Endothelial cell (in vitro differentiated cells): Measurements from ENCODE around the gene ZNF8. TPM values are rescaled to one million over a fixed set of nuclear protein-coding genes. Genes with fewer than 3 reads are reported as not detected.
A peak's percentile ranks its signal among the peaks of the same experiment; 100 is the strongest.
"Not testable (repeated sequence)": the region's sequence is repeated elsewhere in the genome, so short reads cannot be mapped to it uniquely, and the experiment has no call there.

Source experiments
- DNase-seq: peaks from one replicate; pipeline ENCODE4 v3.0.0; 2021; ENCODE audit warnings: low spot score
- H3K27ac Mint-ChIP-seq: one replicate; pipeline ENCODE4 v1.8.0; 2021; ENCODE audit warnings: mixed read lengths, inconsistent platforms; ENCODE audit not compliant: unreplicated experiment
- H3K27me3 Mint-ChIP-seq: one replicate; pipeline ENCODE4 v1.8.0; 2021; ENCODE audit warnings: mild to moderate bottlenecking, moderate library complexity, mixed read lengths, inconsistent platforms; ENCODE audit not compliant: unreplicated experiment
- H3K36me3 Mint-ChIP-seq: one replicate; pipeline ENCODE4 v1.8.0; 2021; ENCODE audit warnings: mild to moderate bottlenecking, low read depth, mixed read lengths, inconsistent platforms; ENCODE audit not compliant: unreplicated experiment
- H3K4me1 Mint-ChIP-seq: one replicate; pipeline ENCODE4 v1.8.0; 2021; ENCODE audit warnings: mild to moderate bottlenecking, mixed read lengths, inconsistent platforms; ENCODE audit not compliant: unreplicated experiment
- H3K4me3 Mint-ChIP-seq: one replicate; pipeline ENCODE4 v1.8.0; 2021; ENCODE audit warnings: mild to moderate bottlenecking, mixed read lengths, inconsistent platforms; ENCODE audit not compliant: unreplicated experiment
- H3K9me3 Mint-ChIP-seq: one replicate; pipeline ENCODE4 v1.8.0; 2021; ENCODE audit warnings: mixed read lengths, inconsistent platforms; ENCODE audit not compliant: unreplicated experiment
- total RNA-seq: library from RNA; stranded (reverse); fragmentation: NEBNext Ultra II Directional; extraction: Animal tissue kit (Norgen Biotek cat#: 25700); gene quantifications from one replicate; pipeline ENCODE4 v1.2.1, GENCODE V29; 2021; ENCODE audit not compliant: unreplicated experiment
- TF ChIP-seq, protein P1 (sequence below): fragments of 200-600 bp; sonication (generic); IDR thresholded peaks from one replicate; pipeline ENCODE4 v1.5.0; 2021; ENCODE audit warnings: antibody characterized with exemption; ENCODE audit not compliant: unreplicated experiment

ZNF8 gene
- total RNA-seq, 1 donor from 2014 or later: 11.2 TPM

- no peak overlapping the region for H3K27ac Mint-ChIP-seq
- H3K9me3 Mint-ChIP-seq: peaks cover 43% of the 10 kb centered on the region
Observed at GRCh38 chr19:58252102-58252685, 26.6 kb upstream of the ZNF8 start.

DNA sequence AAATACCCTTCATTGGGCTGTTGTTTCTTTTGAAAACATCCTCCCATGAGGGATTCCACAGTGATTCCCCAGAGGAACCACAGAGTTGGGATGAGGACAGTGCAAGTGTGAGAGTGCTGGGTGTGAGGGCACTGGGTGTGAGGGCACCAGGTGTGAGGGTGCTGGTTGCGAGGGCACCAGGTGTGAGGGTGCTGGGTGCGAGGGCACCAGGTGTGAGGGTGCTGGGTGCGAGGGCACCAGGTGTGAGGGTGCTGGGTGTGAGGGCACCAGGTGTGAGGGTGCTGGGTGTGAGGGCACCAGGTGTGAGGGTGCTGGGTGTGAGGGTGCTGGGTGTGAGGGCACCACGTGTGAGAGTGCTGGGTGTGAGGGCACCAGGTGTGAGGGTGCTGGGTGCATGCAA, 20.5 kb upstream of the ZNF8 start:
- peaks cover 44% of the 10 kb centered on the region for H3K27me3 Mint-ChIP-seq
- not testable (repeated sequence) for H3K27ac Mint-ChIP-seq

More at GRCh38 chr19:58252102-58252685, 26.6 kb upstream of the ZNF8 start:
- DNase-seq: no peak
- Mint-ChIP-seq H3K4me3 (peak overlapping the region; percentile 78), H3K4me1 (no peaks in the 10 kb centered on the region), H3K27me3 (peaks cover 8% of the 10 kb centered on the region), H3K36me3 (peaks cover 97% of the 10 kb centered on the region)
- TF ChIP-seq, protein P1, sequence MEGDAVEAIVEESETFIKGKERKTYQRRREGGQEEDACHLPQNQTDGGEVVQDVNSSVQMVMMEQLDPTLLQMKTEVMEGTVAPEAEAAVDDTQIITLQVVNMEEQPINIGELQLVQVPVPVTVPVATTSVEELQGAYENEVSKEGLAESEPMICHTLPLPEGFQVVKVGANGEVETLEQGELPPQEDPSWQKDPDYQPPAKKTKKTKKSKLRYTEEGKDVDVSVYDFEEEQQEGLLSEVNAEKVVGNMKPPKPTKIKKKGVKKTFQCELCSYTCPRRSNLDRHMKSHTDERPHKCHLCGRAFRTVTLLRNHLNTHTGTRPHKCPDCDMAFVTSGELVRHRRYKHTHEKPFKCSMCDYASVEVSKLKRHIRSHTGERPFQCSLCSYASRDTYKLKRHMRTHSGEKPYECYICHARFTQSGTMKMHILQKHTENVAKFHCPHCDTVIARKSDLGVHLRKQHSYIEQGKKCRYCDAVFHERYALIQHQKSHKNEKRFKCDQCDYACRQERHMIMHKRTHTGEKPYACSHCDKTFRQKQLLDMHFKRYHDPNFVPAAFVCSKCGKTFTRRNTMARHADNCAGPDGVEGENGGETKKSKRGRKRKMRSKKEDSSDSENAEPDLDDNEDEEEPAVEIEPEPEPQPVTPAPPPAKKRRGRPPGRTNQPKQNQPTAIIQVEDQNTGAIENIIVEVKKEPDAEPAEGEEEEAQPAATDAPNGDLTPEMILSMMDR: no peak

DNA sequence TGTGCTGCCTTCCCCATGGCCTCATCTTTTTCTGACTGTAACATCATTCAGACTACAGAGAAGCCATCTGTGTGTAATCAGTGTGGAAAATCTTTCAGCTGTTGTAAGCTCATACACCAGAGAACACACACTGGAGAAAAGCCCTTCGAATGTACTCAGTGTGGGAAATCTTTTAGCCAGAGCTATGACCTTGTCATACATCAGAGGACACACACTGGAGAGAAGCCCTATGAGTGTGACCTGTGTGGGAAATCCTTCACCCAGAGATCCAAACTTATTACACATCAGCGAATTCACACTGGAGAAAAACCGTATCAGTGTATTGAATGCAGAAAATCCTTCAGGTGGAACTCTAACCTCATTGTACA, 17.2 kb upstream of the ZNF8 start:
- Mint-ChIP-seq H3K36me3 (peaks cover 91% of the 10 kb centered on the region), H3K4me1 (no peaks in the 10 kb centered on the region), H3K4me3 (peak overlapping the region; percentile 88), H3K27me3 (peaks cover 46% of the 10 kb centered on the region), H3K9me3 (peaks cover 80% of the 10 kb centered on the region), H3K27ac (no peak overlapping the region)
- no peak for DNase-seq
- TF ChIP-seq, protein P1: no peak

More for the DNA sequence above, 20.5 kb upstream of the ZNF8 start:
- DNase-seq, H3K4me1 Mint-ChIP-seq: not testable (repeated sequence)
- H3K36me3 Mint-ChIP-seq: peaks cover 99% of the 10 kb centered on the region
- peaks cover 85% of the 10 kb centered on the region for H3K9me3 Mint-ChIP-seq
- H3K4me3 Mint-ChIP-seq: peak overlapping the region; percentile 84

DNA sequence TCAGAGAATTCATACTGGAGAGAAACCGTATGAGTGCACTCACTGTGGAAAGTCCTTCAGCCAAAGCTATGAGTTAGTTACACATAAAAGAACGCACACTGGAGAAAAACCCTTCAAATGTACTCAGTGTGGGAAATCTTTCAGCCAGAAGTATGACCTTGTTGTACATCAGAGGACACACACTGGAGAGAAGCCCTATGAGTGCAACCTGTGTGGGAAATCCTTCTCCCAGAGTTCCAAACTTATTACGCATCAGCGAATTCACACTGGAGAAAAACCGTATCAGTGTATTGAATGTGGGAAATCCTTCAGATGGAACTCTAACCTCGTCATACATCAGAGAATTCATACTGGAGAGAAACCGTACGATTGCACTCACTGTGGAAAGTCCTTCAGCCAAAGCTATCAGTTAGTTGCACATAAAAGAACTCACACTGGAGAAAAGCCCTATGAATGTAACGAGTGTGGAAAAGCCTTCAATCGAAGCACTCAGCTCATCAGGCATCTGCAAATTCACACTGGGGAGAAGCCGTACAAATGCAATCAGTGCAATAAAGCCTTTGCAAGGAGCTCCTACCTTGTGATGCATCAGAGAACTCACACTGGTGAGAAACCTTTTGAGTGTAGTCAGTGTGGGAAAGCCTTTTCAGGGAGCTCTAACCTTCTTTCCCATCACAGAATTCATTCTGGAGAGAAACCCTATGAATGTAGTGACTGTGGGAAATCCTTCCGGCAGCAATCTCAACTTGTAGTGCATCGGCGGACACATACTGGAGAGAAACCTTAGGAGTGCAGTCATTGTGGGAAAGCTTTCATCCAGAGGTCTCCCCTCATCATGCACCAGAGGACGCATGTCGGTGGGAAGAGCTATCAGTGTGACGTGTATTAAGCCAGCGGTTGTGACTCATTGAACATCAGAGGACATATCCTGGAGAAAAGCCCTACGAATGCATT, 16.5 kb upstream of the ZNF8 start:
- H3K27me3 Mint-ChIP-seq: peaks cover 46% of the 10 kb centered on the region
- TF ChIP-seq, protein P1: no peak

DNA sequence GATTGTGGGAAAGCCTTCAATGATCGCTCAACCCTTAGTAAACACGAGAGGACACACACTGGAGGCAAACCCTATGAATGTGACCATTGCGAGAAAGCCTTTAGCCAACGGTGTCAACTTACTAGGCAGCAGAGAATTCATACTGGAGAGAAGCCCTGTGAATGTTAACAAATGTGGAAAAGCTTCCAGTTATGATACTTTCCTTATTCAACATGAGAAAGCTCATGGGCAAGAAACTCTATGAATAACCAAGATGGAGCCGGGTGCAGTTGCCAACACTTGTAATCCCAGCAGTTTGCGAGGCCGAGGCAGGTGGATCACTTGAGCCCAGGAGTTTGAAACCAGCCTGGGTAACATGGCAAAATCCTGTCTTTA, 15.8 kb upstream of the ZNF8 start:
- peaks cover 84% of the 10 kb centered on the region for H3K36me3 Mint-ChIP-seq
- no peak overlapping the region for H3K27ac Mint-ChIP-seq
- TF ChIP-seq, protein P1: no peak
- peaks cover 73% of the 10 kb centered on the region for H3K9me3 Mint-ChIP-seq
- no peaks in the 10 kb centered on the region for H3K4me1 Mint-ChIP-seq
- peaks cover 42% of the 10 kb centered on the region for H3K27me3 Mint-ChIP-seq
- DNase-seq: no peak
- peak overlapping the region; percentile 88 for H3K4me3 Mint-ChIP-seq

More for the DNA sequence above, 16.5 kb upstream of the ZNF8 start:
- peak overlapping the region; percentile 88 for H3K4me3 Mint-ChIP-seq
- H3K9me3 Mint-ChIP-seq: peaks cover 79% of the 10 kb centered on the region
- no peak for DNase-seq
- H3K4me1 Mint-ChIP-seq: no peaks in the 10 kb centered on the region
- no peak overlapping the region for H3K27ac Mint-ChIP-seq
- peaks cover 90% of the 10 kb centered on the region for H3K36me3 Mint-ChIP-seq
